Activated CD8-positive, alpha-beta memory T cell treated with anti-CD3 and anti-CD28 coated beads for 1 hour (primary cell): Measurements from ENCODE around the gene MAGI2.
"Not testable (repeated sequence)": the region's sequence is repeated elsewhere in the genome, so short reads cannot be mapped to it uniquely, and the experiment has no call there.

Source experiments
- DNase-seq, 2 donors: peaks; one replicate each; pipeline ENCODE4 v3.0.0-alpha.2; 2020; ENCODE audit warnings: low read depth in 1 of 2; ENCODE audit errors: extremely low read depth in 1 of 2

The MAGI2 gene

DNA sequence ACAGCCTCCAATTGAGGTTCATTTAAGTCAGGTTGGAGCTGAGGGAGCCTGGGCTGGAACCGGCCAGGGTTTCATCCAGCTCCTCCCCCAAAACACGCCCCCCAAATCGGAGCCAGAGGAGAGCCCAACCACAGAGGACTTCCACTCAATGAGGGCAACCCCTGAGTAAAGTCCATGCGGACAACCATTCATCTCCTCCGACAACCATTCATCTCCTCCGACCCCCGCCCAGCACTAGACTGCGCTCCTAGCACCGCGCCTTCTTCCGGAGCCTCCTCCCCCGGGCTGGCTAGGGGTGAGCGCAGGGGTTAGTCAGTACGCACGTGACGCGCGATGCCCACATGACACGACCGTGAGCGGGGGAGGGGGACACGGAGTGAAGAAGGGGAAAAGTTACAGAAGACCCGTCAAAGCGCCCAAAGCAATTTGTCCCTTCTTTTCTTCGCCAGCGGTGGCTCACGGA lies 1.4 kb downstream of the MAGI2 start:
- DNase-seq = no peak

DNA sequence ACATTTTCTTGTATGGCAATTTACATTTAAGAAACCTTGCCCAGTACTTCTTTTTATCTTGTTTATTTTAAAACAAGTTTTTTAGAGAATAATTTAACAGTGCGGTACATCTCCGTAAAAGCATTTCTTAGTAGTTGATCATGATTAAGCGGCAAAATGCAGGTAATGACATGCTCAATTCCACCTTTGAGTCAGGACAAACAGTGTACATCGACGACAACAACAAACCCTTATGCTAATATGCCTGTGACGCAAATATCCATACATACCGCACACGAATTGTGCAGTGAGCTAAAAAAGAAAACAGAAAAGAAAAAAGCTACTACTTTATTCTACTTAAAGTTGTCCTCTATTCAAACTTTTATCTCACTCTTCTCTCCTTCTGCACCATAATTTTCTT lies 1.9 kb downstream of the MAGI2 start:
- no peak for DNase-seq

DNA sequence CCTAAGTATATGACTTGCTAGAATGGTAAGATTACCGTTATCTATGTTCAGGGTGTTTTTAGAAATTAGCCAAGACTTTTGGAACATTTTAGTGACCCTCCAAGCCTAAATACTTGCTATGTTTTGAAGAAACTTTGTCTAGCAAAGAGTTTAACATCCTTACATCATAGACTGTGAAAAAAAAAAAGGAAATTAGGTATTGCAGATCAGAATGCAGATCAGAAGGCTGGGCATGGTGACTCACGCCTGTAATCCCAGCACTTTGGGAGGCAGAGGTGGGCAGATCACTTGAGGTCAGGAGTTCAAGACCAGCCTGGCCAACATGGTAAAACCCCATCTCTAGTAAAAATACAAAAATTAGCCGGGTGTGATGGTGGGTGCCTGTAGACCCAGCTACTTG lies 10.7 kb downstream of the MAGI2 start:
- not testable (repeated sequence) for DNase-seq

DNA sequence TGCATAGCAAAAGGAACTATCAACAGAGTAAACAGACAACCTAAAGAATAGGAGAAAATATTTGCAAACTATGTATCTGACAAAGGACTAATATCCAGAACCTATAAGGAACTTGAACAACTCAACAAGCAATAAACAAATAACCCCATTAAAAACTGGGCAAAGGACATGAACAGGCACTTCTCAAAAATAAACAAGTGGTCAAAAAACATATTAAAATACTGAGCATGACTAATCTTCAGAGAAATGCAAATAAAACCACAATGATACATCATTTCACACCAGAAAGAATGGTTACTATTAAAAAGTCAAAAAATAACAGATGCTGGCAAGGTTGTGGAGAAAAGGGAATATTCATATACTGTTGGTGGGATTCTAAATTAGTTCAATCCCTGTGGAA lies 17.1 kb downstream of the MAGI2 start:
- no peak for DNase-seq

DNA sequence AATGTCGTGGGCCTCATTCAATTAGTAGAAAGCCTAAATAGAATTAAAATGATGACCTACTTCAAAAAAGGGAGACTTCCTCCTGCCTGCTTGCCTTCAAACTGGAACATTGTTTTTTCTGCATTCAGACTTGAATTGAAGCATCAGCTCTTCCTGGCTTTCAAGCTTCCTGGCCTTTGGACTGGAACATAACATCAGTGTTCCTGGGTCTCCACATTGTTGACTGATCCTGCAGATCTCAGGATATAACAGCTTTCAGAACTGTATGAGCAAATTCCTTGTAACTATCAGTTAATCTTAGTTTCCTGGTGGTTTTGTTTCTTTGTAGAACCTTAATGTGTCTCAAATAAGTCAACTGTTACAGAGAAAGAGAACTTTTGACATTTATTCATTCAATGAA lies 18.6 kb downstream of the MAGI2 start:
- no peak for DNase-seq

DNA sequence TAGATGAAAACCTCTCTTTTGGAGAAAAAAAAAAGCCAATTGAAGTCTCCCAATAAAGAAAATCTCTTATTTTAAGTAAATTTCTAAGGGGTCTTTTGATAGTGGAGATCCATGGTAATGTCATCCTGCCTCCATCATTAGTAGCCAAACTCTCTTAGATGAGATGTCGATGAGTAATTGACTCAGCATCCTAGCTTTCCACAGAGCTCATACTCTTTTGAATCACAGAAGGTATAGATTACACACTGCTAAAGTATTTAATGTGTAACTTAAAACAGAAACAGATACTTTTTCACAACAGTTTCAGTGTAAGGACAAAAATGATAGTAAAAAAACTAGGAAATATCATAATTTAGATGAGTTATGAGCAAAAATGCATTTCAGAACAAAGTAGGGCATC lies 19.4 kb downstream of the MAGI2 start:
- no peak for DNase-seq

DNA sequence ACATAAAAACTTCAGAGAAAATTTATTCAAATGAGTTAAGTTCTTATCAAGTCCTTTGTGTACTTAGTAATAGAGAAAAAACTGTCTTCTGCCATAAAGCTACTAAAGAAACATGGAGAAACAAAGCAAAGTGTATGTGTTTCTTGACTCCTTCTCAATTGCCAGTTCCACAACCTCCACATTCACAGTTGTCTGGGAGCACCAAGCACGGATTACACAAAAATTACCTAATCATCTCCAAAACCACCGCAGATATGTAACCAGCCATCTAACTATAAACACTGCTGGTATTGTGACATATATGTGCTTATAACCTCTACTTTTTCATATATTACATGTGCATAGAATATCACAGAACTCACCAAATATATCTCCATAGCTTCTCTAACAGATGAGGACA lies 23.1 kb downstream of the MAGI2 start:
- no peak for DNase-seq

DNA sequence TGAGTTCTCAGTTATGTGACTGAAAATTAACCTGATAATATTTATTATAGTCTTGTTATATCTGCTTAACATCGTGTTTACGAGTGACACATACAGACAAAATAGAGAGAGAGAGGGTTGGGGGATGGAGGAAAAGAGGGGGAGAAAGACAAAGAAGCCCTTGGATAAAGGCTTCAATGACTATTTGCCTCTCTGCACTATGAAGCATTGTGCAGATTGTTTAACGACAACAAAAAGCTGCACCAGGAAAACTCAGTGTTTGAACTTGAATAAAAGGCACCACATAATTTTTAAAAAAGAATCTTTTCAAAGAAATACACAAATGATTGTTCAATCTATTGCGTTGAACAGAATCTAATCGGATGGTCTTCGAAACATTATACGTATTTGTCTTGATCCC lies 27.8 kb downstream of the MAGI2 start:
- DNase-seq = no peak

DNA sequence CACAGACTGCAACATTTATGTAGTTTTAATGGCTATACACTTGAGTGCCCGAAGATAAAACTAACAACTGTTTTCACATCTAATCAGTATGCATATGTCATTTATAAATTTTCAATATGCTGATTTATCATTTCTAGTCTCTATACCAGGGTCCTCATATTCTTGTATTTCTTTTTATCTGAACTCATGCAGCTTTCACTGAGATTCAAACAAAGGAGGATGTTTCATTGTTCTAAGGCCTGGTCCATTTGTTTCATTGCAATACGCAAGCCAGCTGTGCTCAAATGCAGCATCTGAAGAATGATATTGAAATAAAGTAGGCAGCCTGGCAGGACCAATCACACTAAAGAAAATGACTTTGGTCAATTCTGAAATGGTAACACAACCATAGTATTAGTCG lies 31.7 kb downstream of the MAGI2 start:
- no peak for DNase-seq

DNA sequence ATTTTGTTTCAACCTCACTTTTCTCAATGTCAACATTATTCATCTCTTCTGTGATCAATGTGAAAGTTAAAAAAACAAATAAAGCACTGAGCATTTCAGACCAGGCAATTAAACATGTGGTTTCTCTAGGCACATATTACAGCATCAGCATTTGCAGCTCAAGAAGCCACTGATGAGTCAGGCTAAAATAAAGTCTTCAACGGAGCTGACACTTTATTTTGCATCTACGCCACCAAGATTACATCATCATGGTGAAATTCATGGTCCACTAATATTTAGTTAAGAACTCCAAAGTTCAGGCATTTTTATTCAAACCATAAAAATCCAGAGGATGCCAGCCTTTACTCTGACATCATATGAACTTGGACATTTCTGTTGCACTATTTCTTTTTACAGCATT lies 33.0 kb downstream of the MAGI2 start:
- no peak for DNase-seq

DNA sequence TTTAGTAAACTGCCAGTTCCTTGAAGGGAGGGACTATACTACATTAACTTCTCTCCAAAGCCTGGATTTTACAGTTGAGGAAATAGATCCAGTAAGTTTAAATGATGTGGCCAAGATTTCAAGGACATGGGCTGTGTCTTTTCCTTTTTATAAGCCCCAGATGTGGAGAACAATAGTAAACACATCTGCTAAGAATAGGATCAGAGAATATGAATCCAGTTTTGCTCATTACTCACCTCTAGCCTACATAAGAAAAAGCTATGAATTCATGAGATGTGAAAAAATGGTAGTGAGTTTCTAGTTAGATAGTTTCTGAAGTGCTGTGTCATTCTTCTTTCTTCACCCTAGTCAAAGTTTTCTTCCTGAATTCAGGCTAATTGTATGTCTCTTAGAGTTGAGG lies 38.6 kb downstream of the MAGI2 start:
- no peak for DNase-seq

DNA sequence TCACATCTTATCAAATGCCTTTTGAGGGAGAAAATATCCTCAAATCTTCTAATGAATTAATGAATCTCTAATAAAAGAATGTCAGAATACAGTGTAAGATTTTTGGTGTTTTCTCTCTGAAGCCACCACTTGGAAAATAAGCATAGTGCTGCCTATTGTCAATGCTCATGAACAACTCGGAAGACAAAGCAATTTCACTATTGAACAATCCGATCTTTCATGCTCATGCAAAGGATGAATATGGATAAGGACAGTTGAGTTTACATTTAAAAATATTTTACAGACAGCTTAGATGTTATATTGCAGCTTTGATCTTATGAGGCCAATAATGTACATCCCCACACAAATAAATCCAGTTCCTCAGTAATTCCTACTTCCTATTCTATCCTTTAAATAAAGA lies 40.6 kb downstream of the MAGI2 start:
- no peak for DNase-seq

DNA sequence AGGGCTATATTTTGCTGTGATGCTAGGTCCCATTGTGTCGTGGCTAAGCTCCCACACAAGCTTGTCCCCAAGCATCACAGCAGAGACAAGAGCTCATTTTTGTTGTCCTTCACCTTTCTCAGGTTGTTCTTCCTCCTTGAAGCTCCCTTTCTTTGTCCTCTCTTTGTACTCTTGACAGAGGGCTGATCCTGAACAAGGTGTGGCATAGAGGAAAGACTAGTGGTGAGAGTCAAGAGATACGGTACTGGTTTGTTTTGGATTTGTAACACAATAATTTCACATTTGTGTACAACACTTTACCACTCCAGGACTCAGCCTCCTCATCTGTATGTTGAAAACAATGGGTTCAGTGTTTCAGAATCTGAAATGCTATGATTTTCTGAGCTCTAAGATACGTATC lies 41.0 kb downstream of the MAGI2 start:
- no peak for DNase-seq

DNA sequence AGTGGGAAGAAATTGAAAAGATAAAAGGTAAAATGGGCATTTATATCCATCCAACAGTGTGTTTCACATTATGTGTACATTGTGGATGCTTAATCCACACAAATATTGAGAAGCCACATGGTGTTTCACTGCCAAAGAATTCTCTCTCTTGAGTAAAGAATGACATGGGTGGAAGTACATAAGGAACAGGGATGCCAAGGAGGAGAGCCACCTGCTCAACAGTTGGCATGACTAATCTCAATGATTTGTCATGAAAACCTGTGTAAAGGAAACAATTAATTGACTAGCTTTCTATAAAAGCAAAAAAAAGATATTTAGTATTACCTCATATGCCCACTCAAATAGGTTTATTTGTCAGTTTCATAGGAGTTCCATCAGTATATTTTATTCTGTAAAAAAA lies 43.1 kb downstream of the MAGI2 start:
- no peak for DNase-seq

DNA sequence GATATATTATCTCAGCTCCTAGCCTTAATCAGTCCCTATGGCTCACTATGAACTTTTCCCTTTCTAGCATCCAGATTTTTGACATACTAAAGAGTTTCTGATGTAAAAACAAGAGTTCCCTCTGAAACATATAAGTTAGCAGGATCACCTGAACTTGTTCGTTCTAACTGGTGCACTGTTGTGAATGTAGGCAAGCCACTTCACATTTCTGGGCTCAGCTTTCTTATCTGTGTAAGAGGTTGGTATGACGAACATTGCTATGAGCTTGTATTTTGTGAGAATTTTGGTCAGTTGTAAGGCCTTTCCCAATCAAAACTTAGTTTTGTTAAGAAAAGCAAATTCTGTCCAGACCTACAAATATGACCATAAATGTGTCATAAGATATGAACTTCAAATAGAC lies 46.1 kb downstream of the MAGI2 start:
- DNase-seq = no peak

DNA sequence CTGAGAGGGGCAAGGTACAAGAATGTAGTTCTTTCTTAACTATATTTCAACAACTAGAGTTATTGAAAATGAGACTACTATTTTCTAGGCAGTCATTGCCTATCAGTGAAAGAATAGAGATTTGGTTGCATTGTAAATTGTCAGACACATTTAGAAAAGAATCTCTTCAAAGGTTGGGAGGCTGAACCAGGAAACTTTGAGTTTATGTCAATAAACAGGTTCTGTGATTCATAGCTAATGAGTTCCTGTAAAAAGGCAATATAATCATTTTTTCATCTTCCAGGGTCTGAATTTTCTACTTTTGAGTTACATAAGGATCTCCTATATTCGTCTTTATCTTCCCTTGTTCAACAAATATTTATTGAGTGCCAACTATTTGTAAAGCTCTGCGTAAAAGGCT lies 47.1 kb downstream of the MAGI2 start:
- DNase-seq = no peak

DNA sequence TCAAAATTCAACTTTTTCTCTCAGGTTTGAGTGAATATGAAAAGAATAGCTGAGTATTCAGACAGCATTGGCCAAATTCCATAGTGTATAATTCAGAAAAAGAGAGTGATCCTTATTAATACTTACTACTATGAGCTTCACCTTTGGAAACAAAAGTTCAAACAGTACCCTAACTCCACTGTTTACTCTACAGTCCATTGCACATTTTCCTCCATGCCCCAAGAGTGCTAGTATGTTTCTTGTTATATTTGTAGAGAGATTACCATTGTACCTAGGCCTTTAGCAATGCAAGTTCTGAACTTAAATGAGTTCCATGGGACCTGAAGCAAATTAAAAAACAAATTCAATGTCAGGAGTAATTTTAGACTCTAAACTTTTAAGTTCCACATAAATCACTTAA lies 48.1 kb downstream of the MAGI2 start:
- no peak for DNase-seq

DNA sequence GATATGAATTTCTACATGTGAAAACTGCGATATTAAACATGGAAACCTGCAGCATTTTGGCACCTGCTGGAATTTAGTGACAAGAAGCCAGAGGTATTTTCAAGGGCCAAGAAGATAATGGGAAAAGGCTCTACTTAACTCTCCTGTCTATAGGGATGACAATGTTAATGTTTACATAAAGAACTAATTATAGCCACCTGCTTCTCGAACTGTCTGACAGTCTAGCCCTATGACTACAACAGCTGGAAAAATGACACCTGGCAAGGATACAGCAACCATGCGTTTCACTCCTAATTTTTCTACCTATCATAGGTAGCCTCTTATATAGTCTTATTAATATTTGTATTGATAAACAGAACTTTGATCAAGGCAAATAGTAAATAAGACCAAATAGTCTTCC lies 49.6 kb downstream of the MAGI2 start:
- no peak for DNase-seq

DNA sequence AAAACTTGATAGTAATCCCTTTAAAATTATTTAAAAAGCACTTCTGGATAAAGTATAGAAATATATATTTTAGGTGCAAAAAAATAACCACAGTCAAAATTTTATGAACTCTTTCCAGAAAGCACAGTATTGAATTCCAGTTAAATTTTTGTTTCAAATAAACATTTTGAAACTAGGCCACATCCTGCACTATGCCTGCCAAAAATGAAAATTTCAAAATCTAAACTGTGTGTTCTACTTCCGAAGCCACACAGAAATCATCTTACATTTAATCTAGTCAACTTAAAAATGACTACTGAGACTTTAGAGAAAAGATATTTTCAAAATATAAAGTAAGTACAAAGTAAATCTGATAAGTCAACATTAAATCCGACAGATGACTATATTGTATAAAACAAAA lies 50.0 kb downstream of the MAGI2 start:
- DNase-seq = no peak

DNA sequence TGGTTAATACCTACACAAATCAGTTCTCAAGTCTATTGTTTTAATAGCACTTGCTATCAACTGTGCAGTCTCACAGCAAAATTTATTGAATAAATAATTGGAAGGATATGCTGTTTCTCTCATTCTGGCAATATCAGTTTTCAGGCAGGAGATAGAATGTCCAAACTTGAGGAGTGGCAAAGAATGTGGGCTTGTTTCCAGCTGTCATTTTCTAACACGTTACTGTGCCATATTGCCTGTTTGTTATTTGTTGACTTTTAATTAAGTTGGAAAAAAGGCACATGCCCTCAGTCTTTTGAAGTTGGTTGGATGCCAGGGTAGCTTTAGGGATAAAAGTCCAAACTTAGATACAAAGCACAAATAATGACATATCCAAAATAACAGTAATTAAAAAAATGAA lies 52.2 kb downstream of the MAGI2 start:
- DNase-seq = no peak

DNA sequence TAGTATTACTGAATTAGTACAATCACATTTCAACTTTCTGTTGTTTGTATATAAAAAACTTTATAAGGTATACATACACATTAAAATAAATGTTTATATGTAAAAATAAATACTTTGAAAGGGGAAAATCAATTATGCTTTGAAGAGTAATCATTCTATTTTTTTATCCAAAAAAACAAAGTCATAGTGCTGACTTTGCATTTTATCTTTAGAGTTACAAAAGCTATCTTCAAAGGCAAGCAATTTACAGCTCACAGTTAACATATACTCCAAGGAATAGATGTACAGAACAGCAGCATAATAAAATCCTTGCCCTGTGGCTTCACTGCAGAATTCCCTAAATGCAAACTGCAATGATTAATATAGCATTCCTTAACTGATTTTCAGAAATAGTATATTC lies 53.2 kb downstream of the MAGI2 start:
- DNase-seq = no peak

DNA sequence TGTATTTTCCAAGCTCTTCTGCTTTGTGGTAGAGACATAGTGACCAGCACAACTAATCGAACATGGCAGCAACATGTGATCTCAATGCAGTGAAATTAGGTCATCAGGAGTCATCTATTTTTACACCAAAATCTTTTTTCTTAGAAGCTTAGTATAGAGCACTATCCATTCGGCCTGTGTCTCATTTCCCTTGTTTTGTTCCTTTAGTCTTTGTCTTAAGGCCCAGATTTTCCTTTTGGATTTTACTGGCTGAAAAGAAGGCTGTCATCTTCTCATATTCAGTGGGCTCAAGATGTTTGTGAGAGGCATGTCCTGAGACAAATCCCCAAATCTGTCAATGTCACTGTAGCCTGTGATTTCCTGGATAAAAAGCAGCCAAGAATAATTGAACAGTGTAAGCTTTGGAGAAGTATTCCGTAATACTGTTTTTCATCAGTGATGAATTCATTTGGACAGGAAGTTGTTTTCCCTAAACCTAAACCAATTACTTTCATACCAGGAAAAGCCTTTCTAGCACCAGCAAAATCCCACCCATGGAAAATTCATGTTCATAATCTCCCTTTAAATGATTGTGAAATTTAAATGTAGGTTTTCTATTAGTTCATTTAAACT lies 55.2 kb downstream of the MAGI2 start:
- no peak for DNase-seq

DNA sequence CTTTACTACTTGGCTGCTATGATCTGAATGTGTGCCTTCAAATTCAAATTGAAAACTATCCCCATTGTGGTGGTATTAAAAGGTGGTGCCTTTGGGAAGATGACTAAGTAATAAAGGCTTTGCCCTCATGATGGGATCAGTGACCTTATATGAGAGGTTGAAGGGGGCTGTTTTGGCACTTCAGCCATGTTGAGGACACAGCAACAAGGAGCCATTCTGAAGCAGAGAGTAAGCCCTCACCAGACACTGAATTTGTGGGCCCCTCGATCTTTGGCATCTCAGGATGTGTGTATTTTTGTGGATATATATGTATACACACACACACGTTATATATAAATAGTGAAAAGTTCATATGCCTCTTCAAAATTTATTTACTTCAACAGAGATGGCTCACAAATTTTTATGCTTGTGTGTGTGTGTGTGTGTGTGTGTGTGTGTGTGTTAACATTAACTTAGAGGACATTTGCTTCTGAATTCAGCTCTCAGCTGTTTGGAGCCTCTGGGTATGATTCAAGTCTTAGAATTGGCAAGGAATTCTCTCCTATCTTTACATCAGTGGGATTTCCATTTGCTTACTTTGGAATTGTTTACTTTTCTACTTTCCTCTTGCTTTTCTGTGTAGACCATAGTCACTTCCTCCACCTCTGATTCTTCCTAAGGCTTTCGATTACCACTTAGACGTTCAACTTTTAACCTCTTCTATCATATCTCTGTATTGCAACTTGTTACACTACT lies 66.6 kb downstream of the MAGI2 start:
- no peak for DNase-seq
